HG03097 (cell line): Measurements from ENCODE around the gene TMA16.
"Not testable (repeated sequence)": the region's sequence is repeated elsewhere in the genome, so short reads cannot be mapped to it uniquely, and the experiment has no call there.

Experiments used
- ATAC-seq: cut with Tn5 transposase; IDR thresholded peaks from one replicate; pipeline ENCODE4 v1.9.1; 2021; ENCODE audit not compliant: unreplicated experiment, low FRiP score

Gene TMA16

GRCh38 chr4:163505374-163505773, 10.9 kb downstream of the TMA16 start:
- ATAC-seq, result no peak

- no peak for ATAC-seq
These were observed 20.7 kb downstream of the TMA16 start for GRCh38 chr4:163515198-163515597.

GRCh38 chr4:163523791-163524365, 29.4 kb downstream of the TMA16 start:
- ATAC-seq, result no peak

- no peak for ATAC-seq
These were observed 31.5 kb downstream of the TMA16 start for GRCh38 chr4:163525982-163526381.

- ATAC-seq, result no peak
These were observed 32.7 kb downstream of the TMA16 start for GRCh38 chr4:163527172-163527571.

- no peak for ATAC-seq
These were observed 34.2 kb downstream of the TMA16 start for GRCh38 chr4:163528653-163529052.

GRCh38 chr4:163534056-163534455, 39.6 kb downstream of the TMA16 start:
- ATAC-seq, result no peak

- no peak for ATAC-seq
These were observed 41.2 kb downstream of the TMA16 start for GRCh38 chr4:163535657-163536056.

- ATAC-seq, result no peak
These were observed 41.6 kb downstream of the TMA16 start for GRCh38 chr4:163536091-163536490.

- ATAC-seq, result no peak
These were observed 42.6 kb downstream of the TMA16 start for GRCh38 chr4:163537114-163537513.

- ATAC-seq, result not testable (repeated sequence)
These were observed 44.3 kb downstream of the TMA16 start for GRCh38 chr4:163538820-163539219.

- ATAC-seq, result no peak
These were observed 46.0 kb downstream of the TMA16 start for GRCh38 chr4:163540448-163540847.

GRCh38 chr4:163540977-163541376, 46.5 kb downstream of the TMA16 start:
- ATAC-seq, result no peak

GRCh38 chr4:163542275-163542674, 47.8 kb downstream of the TMA16 start:
- ATAC-seq, result no peak

GRCh38 chr4:163544407-163545038, 50.0 kb downstream of the TMA16 start:
- ATAC-seq, result peak; percentile 79

- ATAC-seq, result no peak
These were observed 54.2 kb downstream of the TMA16 start for GRCh38 chr4:163548481-163549243.

- ATAC-seq, result no peak
These were observed 56.4 kb downstream of the TMA16 start for GRCh38 chr4:163550869-163551267.

GRCh38 chr4:163553146-163553545, 58.7 kb downstream of the TMA16 start:
- no peak for ATAC-seq

GRCh38 chr4:163554870-163555465, 60.5 kb downstream of the TMA16 start:
- ATAC-seq, result no peak

GRCh38 chr4:163556177-163556576, 61.7 kb downstream of the TMA16 start:
- no peak for ATAC-seq

GRCh38 chr4:163556650-163557391, 62.3 kb downstream of the TMA16 start:
- ATAC-seq, result no peak
